GM18861 (cell line): Measurements from ENCODE around the gene CD300LF.

Source experiments
- ATAC-seq: cut with Tn5 transposase; IDR thresholded peaks from one replicate; pipeline ENCODE4 v1.9.1; 2021; ENCODE audit not compliant: unreplicated experiment

Gene CD300LF

DNA sequence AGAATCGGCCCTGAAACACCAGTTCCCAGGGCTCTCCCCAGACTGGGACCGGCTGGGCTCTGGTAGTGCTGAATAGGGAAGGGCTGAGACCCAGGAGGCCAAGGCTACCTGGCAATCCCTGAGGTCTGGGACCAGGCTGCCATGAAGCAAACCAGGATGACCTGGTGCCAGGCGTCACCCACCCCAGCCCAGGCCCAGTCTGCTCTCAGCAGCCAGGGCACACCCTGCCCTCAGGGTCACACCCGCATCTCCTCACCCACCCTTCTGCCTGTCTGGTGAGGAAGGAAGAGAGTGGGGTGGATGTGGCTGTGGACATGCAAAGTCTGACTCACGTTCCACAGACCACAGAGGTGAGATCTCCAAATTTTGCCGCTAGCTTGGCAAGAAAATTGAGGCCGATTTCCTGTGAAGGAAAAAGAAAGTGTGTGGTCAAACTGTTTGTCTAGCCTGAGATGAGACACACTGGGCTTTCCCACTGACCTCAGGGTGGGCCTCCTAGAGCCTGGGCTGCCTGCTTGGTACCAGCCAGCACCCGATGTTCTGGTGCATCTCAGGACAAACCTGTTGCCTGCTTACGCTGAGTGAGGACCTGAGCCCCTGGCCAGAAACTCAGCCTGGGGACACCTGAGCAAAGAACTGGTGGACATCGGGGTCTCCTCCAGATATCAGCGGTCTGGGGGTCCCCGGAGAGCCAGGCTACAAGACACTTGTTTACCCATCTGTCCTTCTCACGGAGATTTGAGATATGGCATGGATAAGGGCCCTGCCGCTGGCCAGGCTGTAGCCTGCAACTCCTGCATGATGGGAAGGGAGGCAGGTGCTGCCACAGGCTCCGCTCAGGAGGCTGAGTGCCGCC lies 18.0 kb upstream of the CD300LF start:
- ATAC-seq, result no peak

DNA sequence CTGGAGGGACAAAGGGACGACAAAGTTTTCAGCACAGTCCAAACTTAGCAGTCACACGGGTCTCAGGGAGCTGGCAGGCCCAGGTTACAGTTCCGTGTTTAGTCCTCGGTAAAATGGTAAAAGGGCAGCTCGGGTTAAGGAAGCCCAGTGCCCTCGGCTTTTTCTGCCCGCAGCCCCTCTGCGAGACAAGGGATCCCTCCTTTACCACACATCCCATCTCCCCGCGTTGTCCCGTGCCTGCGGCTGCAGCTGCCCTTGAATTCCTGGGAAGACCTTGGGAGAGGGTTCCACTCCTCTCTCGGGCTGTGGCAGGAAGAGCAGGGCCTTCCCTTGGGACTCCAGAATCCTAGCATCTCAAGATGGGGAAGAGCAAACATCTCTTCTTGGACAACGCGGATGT lies 17.1 kb upstream of the CD300LF start:
- ATAC-seq, result no peak

DNA sequence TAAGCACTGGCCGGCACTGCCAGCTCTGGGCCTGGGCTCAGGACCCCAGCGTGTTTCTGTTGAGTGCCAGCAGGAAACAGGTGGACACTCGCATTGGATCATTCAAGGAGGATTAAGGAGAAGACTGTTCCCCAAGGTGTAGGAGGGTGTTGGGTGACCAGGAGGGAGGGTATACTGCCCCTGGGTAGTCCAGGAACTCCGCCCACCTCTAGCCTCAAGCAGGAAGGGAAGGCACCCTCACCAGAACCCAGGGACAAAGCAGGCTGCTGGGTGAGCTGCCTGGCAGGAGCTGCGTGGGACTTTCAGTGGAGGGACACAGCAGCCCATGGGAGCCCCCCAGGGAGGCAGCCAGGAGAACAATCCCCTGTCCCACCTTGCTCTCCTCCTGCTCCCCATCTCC lies 16.6 kb upstream of the CD300LF start:
- ATAC-seq, result no peak

DNA sequence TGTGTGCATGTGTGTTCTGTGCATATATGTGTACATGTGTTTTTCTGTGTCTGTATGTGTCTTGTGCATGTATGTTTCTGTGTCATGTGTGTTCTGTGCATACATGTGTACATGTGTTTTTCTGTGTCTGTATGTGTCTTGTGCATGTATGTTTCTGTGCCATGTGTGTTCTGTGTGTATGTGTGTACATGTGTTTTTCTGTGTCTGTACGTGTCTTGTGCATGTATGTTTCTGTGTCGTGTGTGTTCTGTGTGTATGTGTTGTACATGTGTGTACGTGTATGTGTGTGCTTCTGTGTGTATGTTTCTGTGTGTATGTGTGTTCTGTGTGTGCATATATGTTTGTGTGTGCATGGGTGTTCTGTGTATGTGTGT lies 16.0 kb upstream of the CD300LF start:
- ATAC-seq, result no peak

DNA sequence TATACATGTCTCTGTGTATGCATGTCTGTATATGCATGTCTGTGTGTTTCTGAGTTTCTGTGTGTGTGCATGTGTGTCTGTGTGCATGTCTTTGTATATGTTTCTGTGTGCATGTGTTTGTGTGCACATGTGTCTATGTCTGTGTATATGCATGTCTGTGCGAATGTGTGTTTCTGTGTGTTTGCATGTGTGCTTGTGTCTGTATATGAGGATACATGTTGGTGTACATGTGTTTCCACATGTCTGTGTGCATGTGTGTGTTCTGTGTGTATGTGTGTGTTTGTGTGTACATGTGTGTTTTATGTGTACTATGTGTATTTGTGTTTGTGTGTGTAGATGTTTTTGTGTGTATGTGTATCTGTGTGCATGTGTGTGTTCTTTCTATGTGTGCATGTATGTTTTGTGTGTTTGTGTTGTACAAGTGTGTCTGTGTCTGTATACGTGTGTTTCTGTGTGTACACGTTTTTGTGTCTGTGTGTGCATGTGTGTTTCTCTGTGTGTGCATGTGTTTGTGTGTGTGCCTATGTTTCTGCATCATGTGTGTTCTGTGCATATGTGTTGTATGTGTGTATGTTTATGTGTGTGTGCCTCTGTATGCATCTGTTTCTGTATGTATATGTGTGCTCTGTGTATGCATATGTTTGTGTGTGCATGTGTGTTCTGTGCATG lies 15.4 kb upstream of the CD300LF start:
- ATAC-seq, result no peak

DNA sequence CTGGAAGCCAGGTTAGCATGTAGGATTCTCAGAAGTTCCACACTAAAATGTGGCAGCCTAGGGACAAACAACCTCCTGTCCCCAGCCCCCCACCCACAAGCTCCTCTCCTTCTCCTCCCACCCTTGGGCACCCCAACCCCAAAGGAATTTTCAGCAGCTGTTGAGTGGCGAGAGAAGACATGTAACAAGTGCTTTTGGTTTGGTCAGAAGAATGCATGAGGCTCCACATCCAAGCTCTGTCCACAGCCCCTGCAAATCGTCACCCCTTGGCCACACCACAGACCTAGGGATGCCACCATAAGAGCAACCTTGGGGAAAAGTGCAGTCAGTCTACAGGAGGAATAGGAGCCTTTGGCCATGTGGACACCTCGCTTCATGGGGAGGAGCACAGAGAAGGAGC lies 12.4 kb upstream of the CD300LF start:
- ATAC-seq, result no peak

DNA sequence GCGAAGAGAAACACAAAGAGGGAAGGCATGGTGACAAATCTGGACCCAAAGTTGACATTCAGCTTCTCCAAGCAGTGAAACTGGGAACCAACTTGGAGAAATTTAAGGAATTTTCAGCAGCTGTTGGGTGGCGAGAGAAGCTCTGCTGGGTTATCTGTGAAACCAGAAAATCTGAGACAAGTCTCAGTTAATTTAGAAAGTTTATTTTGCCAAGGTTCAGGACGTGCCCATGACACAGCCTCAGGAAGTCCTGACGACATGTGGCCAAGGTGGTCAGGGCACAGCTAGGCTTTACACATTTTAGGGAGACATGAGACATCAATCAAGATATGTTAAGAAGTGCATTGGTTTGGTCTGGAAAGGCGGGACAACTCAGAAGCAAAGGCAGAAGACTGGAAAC lies 11.2 kb upstream of the CD300LF start:
- no peak for ATAC-seq

DNA sequence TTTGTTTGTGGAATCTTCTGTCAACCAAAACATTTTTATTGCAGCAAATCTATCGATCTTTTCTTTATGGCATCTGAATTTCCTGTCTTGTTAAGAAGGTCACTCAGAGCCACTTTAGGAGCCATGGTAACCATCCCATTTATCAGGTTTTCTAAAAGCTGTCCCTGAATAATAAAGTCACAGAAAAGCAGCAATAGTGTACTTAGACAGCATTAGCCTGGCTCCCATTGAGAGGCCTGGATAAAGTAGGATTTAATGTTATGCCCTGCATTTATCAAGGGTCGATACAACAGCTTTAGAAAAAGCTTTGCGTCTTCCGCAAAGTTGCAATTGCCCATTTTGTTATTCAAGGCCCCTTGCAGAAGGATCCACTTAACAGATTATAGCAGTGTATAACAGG lies 10.1 kb upstream of the CD300LF start:
- ATAC-seq, result no peak

DNA sequence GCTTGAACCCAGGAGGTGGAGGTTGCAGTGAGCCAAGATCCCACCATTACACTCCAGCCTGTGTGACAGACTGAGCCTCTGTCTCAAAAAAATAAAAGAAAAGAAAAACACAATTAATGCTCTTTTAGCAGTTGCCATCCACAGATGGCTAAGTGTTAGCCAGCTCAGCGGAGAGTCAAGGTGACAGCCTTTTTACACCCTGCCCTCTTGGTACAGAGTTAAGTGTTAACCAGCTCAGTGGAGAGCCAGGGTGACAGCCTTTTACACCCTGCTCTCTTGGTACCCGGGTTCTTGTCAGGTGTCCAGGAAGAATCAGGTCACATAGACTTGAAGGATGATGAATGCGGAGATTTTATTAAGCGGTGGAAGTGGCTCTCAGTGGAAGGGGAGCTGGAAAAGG lies 7.8 kb upstream of the CD300LF start:
- no peak for ATAC-seq

DNA sequence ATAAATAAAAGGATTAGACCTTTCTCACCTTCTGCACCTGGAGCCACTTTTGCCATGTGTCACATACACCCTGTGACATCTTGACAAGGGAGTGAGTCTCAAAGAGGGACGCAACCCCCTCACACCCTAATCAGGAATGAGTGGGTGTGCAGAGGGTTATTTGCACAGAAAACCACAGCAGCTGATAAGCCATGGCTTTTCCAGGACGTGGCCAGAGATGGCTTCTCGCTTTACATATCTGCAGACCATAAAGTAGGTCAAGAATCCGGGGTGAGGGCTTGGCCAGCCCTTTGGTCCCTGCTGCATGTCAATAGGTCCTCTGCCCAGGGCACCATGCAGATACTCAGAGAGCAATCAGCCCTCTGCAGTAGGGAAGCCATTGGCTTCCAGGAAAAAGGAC lies 2.4 kb upstream of the CD300LF start:
- ATAC-seq, result no peak

DNA sequence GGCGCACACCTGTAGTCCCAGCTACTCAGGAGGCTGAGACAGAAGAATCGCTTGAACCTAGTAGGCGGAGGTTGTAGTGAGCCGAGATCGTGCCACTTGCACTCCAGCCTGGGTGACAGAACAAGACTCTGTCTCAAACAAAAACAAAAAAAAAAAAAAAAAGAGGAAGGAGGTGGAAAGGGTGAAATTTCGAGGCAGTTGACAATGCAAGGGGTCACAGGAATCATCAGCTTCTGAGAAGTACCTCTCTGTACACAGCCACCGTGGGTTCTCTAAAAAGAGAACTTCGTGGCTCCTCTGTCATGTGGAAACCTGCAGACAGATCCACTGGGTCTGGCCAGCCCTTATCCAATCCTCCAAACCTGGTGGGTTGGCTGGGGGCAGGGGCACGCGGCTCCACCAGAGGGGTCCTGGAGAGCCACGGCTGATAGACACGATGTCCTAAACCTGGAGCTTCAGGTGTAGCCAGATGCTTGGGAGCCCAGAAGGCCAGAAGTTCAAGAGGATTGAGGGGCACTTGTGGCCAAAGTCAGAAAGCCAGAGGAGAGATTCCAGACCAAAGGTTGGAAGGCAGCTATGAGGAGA lies 540 bp upstream of the CD300LF start:
- no peak for ATAC-seq

DNA sequence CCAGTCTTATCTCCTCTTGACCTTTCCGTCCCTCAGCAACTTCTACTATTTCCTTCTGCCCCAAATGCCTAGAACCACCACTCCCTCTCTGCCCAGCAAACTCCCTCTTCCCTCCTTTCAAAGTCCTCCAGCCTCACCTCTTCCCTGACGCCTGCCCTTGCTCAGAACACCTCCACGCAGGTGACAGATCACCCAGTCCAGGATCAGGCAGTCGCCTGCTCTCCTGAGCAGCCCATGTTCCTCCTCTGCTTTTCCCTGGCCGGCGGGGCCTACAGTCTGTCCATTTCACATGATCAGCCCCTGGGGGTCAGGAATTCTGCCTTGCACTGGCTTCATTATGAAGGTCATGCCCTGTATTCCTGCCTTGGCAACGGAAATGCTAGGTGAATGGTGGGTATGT lies 422 bp downstream of the CD300LF start:
- ATAC-seq, result no peak

DNA sequence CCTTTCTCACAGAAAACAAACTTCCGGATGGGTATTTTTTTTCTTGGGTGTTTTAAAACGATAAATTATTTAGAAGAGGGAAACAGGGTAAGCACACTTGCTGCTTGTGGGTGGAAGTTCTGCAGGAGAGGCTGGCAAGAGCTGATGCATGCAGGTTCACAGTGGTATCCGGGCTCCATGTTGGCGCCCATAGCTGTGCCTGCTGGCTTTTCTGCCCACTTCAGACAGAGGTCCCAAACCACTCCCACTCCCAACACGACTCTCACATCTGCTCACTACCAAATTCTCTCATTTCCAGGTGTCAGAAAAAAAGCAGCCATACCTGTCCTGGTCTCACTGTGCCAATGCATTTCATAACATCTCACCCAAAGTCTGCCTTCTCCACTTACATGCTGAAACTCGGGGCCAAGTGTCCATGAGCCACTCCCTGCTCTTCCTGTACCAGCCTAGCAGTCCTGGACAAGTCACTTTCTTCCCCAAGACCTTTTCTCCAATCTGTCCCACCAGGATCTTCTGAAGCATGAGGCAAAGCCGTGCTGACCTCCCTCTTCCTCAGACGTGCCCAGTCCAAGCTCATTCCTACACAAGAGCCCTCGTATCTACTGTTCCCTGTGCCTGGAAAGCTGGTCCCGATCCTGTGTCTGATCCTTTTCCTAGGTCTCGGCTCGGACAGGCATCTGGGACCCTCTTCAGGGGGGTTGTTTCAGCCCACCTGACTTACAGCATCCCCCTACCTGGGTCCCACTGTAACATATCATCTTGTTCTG lies 1.5 kb downstream of the CD300LF start:
- ATAC-seq, result no peak

DNA sequence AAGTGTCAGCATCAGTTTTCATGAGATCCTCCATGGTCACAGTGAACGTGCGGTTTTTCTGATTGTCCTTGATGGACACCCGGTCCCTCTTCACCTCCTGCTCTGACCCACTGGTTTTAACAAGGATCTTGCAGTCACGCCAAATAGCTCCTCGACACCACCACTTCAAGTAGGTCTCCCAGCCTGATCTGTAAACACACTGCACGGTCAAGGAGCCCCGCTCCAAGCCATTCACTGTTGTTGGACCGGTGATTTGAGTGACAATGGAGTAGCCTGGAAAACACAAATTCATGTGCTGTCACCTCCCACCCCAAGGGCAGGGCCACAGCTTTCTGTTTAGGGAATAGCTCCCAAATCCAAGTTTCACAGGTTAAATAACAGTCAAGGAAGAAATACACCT lies 8.2 kb downstream of the CD300LF start:
- no peak for ATAC-seq

DNA sequence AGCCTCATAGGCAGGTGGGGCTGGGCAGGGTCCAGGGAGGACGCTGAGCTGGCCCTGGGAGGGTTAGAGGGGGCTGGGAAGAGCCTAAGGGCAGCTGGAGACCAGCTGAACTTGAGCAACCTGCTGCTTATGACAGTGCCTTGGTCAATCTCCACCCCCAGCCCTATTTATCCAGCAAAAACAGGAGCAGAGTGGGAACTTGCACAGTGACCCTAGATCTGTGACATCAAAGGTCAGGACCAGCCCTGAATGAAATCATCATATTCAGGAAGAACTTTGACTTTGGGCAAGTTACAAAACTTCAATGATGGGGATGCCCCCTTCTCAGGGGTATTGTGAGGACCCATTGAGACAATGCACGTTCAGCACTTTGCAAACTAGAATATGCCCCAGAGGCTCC lies 9.4 kb downstream of the CD300LF start:
- no peak for ATAC-seq

DNA sequence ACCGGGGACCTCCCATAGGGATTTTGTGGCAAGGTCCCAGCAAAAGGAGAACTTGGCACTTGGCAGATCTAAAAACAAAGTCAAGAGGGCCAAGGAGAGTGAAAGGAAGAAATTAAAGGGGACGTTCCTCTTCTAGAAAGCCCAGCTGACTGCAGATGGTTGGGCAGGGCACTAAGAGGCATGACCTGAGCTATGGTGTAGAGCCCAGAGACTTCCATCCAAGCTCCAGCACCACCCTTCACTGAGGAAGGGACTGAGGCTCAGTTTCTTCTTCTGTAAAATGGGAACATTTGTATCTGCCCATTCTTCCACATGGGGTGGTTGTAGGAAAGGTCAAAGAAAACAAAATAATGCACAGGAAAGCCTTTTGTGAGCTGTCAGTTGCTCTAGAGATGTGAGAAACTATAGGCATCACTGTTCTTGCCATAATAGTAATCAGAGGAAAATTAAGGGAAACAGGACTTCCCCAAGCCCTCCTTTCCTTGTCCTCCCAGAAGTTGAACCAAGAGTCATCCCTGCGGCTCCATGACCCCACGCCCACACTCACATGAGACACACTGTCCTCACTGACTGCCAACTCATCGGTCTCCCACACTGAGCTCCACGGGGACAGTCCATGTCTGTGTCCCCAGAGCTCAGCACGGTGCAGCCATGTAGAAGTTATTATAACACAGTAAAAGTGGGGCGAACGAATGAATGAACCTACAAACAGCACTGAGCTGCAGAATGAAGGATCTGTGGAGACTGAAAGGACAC lies 10.4 kb downstream of the CD300LF start:
- ATAC-seq, result no peak

DNA sequence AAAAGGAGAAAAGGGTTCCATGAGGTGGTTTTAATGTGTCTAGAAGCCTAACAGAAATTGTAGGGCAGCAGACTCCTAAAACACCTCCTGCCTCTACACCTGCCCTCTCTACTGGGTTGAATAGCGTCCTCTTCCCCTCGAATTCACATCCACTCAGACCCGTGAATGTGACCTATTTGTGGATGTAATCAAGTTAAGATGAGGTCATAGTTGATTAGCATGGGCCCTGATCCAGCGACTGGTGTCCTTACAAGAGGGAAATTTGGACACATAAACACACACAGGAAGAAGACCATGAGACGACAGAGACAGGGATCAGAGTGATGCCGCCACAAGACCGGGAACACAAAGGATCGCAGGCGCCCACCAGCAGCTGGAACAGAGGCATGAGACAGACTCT lies 13.5 kb downstream of the CD300LF start:
- ATAC-seq, result no peak

DNA sequence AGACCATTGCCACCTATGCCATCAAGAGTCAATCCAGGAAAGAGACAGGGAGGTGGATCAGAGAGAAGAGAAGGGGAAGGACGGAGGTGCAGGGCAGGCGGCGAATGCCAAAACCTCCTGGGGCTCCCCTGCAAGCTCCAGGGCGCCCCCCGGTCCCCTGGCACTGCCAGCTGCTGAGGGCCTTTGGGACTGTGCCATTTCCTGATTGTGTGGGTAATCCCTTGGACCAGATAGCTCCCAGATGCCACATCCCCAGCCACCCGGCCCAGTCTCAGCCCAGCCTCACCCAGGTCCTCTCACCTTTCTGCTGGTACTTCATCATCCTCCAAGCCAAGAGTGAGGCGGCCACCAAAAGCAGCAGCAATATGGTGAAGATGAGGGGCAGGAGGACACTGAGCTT lies 14.7 kb downstream of the CD300LF start:
- no peak for ATAC-seq

DNA sequence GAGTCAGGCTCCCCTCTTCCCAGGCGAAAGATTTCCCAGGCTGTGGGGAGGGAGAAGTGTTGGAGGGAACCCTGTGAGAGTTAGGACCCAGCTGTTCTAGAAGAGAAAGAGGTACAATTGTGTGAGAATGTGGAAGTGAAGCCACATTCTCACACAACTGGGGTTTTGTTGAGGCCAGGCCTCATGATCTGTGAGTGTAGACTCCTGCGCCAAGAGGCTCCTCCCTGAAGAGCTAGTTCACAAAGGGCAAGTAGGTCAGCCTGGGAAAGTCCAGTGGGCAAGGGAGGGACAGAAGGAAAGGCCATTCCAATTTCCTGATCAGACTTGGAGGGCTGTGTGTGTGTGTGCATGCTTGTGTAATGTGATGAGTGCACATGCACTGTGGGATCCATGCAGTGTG lies 15.2 kb downstream of the CD300LF start:
- ATAC-seq, result no peak

DNA sequence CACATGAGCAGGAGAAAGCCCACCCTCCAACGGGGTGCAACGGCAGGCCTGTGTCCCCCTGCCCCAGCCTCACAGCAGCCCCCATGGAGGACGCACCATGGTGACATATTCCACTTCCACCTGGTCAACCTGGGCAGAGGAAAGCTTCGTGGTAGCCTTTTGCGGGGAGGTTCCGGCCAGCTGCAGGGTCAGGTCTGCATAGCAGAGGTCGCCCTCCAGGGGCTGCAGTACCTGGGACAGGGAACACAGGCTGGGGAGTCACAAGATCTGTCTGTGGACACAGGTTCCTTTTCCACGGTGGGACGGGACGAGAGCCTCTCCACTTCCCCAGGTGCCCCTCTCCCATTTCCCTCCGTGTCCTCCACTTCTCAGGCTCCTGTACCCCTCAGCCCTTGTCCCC lies 17.1 kb downstream of the CD300LF start:
- no peak for ATAC-seq

DNA sequence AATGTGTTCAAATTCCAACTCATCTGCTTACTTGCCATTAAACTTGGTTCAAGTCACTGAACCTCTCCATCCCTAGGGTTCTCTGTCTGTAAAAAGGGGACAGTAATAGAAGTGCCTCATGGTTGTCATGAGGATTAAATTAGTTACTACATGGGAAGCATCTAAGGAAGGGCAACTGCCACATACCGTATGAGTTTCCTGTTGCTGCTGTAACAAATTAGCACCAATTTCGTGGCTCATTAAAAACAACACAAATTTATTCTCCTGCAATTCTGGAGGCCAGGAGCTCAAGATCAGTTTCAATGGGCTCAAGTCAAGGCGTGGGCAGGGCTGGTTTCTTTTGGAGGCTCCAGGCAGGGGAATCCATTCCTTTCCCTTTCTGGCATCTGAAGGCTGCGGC lies 18.6 kb downstream of the CD300LF start:
- no peak for ATAC-seq
